Fibroblast of skin of right biceps (primary cell): ENCODE data around the gene HPCAL1.

Source experiments
- DNase-seq: peaks from one replicate; pipeline ENCODE4 v3.0.0-alpha.2; 2013

HPCAL1 gene

GRCh38 chr2:10304458-10305253 lies 2.0 kb downstream of the HPCAL1 start:
- no peak for DNase-seq

GRCh38 chr2:10305254-10305635 lies 2.5 kb downstream of the HPCAL1 start:
- DNase-seq = no peak

- no peak for DNase-seq
Measured at GRCh38 chr2:10305715-10306114, 3.0 kb downstream of the HPCAL1 start.

- DNase-seq = no peak
Measured at GRCh38 chr2:10306901-10307463, 4.3 kb downstream of the HPCAL1 start.

- no peak for DNase-seq
Measured at GRCh38 chr2:10307561-10308156, 5.0 kb downstream of the HPCAL1 start.

GRCh38 chr2:10308866-10309265 lies 6.2 kb downstream of the HPCAL1 start:
- no peak for DNase-seq

GRCh38 chr2:10309286-10309685 lies 6.6 kb downstream of the HPCAL1 start:
- no peak for DNase-seq

- DNase-seq = no peak
Measured at GRCh38 chr2:10310309-10310888, 7.7 kb downstream of the HPCAL1 start.

GRCh38 chr2:10311736-10312135 lies 9.0 kb downstream of the HPCAL1 start:
- DNase-seq = no peak

GRCh38 chr2:10312437-10312957 lies 9.8 kb downstream of the HPCAL1 start:
- DNase-seq = no peak

- no peak for DNase-seq
Measured at GRCh38 chr2:10316336-10316735, 13.6 kb downstream of the HPCAL1 start.

- no peak for DNase-seq
Measured at GRCh38 chr2:10316860-10317259, 14.2 kb downstream of the HPCAL1 start.

- no peak for DNase-seq
Measured at GRCh38 chr2:10317646-10318045, 14.9 kb downstream of the HPCAL1 start.

GRCh38 chr2:10318345-10318744 lies 15.6 kb downstream of the HPCAL1 start:
- no peak for DNase-seq

GRCh38 chr2:10319892-10320574 lies 17.3 kb downstream of the HPCAL1 start:
- DNase-seq = no peak

- no peak for DNase-seq
Measured at GRCh38 chr2:10320575-10320931, 17.8 kb downstream of the HPCAL1 start.

GRCh38 chr2:10320933-10321332 lies 18.2 kb downstream of the HPCAL1 start:
- no peak for DNase-seq

- no peak for DNase-seq
Measured at GRCh38 chr2:10321622-10322021, 18.9 kb downstream of the HPCAL1 start.

GRCh38 chr2:10322481-10322880 lies 19.8 kb downstream of the HPCAL1 start:
- DNase-seq = no peak

- no peak for DNase-seq
Measured at GRCh38 chr2:10322973-10323372, 20.3 kb downstream of the HPCAL1 start.

GRCh38 chr2:10323535-10323934 lies 20.8 kb downstream of the HPCAL1 start:
- DNase-seq = no peak

- DNase-seq = peak; percentile 36
Measured at GRCh38 chr2:10324095-10324832, 21.6 kb downstream of the HPCAL1 start.
